GM21528 (cell line): Measurements from ENCODE around the gene SAMM50.

Source experiments
- ATAC-seq: cut with Tn5 transposase; IDR thresholded peaks from one replicate; pipeline ENCODE4 v1.9.1; 2021; ENCODE audit warnings: mild to moderate bottlenecking, moderate library complexity; ENCODE audit not compliant: unreplicated experiment, low FRiP score

The SAMM50 gene

DNA sequence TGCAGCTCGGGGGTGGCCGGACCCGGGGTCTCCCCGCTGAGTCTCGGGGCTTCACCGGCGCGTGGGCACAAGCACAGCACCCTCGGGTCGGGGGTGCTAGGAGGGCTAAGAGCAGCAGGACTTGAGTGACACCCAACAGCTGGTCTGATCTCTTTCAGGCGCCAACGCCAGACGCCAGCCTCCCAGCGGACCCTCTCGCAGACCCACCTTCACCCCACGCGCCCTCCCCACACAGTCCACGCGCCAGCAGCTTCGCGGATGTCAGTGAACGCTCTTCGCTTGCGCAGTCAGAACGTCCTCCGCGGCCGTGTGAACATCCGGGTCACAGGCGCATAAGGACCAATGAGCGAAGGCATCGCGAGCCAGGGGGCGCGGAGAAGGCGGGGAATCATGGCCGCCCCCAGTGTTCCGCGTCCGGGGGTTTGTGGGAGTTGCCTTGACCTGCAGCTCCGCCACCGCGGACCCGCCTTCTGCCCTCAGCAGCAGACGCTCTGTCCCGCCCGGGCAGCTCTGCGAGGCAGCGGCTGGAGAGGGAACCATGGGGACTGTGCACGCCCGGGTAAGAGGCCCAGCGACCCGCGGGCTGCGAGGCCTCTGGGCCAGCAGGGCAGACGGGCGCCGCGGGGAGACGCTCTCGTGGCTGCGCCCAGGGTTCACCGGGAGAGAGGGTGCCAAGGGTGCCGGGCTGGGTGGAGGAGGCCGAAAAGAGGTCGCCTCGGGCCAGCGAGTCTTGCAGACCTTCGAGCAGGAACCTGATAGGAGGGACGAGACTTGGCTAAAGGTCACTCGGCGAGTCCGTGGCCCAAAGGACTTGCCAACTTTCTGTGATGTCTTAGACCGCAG lies at the start of gene SAMM50:
SAMM50 (plus strand) TSS at position 403 of the 843 bp plus-strand sequence; CDS start at position 539, 136 bp downstream.
- ATAC-seq = peak; percentile 89

DNA sequence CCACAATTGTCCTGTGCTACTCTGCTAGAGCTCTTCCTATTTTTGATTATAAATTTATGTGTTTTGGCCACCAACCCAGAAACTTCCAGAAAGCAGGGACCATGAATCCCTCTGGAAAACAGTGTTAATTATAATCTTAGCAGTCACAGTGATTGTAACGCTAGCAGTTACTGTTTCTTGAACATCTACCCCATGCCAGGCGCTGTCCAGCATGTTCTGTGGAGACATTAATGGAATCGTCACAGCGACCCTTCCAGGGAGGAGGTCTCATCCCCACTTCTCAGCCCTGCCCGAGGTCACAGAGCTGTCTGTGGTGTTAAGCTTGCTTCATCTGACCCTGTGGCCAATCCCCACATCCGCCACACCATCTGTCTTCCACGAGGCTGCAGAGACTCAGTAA lies 49.6 kb upstream of the SAMM50 start:
- no peak for ATAC-seq

DNA sequence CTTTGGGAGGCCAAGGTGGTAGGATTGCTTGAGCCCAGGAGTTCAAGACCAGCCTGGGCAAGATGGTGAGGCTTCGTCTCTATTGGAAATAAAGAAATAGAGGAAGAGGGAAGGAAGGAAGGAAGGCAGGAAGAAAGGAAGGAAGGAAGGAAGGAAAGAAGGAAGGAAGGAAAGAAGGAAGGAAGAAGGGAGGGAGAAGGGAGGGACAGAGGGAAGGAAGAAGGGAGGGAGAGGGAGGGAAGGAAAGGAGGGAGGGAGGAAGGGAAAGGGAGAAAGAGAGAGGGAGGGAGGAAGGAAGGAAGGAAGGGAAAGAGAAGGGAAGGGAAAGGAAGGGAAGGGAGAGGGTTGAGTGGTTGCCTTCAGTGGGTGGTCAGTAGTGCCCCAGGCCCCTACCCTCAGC lies 45.5 kb upstream of the SAMM50 start:
- ATAC-seq = no peak

GRCh38 chr22:43910178-43910695 lies 45.0 kb upstream of the SAMM50 start:
- no peak for ATAC-seq

- ATAC-seq = no peak
These were observed 43.9 kb upstream of the SAMM50 start for GRCh38 chr22:43911351-43911750.

- ATAC-seq = no peak
These were observed 37.7 kb upstream of the SAMM50 start for GRCh38 chr22:43917521-43917920.

DNA sequence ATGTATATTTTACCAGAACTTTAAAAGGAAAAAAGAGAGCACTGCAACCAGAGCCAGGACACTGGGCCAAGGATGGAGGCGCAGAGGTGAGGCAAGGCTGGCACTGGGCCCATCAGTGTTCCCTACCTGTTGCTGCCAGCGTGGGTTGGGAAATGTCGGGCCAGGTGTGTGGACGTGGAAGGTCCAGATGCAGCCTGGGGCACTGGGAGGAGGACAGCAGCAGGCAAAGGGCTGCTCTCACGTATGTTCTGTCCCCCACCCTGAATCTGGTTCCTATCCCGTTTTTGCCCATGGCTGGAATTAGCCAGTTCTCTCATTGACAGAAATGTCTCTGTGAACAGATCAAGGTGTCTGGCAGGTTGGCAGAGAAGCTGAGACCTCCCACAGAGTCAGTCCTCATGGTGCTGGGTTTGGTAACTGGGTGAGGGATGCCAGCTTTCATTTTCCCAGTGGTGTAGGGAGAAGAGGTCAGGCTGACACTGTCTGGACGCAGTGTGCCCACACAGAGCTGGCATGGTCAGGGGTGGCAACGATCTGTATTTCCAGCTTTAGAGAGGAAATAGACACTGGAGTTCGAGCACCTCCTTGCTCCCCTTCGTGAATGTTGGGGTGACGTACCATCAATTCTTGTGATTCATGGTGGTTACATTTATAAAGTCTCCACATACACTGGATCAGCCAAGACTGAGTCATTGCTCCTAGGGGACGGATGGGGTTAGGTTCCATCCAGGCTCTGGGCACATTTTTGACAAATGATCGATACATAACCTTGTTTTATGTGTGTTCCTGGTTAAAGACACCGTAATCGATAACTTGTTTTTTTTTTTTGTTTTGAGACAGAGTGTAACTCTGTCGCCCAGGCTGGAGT lies 35.9 kb upstream of the SAMM50 start:
- ATAC-seq = no peak

- no peak for ATAC-seq
These were observed 33.9 kb upstream of the SAMM50 start for GRCh38 chr22:43921370-43921769.

DNA sequence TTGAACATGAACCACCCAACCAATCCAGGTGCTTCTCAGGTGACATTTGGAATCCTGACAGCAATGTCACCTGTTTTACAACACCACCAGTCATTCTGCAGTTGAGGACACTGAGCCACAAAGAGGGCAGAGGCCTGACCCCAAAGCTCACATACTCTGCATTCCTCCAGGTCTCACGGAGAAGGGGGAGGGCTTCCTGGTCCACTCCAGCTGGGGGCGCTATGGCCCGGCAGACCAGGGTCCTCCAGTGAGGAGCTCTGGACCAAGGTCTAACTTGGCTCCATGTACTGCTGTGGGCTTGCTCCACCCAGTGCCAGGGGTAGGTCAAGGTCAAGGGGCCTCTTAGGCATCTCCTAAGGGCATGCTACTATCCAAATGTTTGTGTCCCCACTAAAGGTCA lies 33.1 kb upstream of the SAMM50 start:
- ATAC-seq = no peak

DNA sequence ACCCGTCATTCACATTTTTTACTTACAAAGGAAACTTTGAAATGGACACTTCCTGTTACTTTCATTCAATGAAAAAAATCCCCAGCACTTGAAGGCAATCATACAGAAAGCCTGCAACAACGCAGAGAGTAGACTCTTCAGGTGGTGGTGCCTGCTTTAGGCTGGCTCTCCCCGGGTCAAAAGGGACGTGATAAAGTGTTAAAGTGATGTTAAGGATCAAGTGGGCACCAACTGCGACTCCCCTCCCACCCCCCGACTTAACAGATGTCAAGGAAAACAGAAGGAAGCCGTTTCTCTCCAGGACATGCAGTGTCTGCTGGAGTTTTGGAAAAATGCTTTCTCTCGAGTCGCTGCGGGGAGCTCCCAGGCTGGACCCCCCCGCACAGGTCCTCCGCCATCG lies 32.1 kb upstream of the SAMM50 start:
- no peak for ATAC-seq

DNA sequence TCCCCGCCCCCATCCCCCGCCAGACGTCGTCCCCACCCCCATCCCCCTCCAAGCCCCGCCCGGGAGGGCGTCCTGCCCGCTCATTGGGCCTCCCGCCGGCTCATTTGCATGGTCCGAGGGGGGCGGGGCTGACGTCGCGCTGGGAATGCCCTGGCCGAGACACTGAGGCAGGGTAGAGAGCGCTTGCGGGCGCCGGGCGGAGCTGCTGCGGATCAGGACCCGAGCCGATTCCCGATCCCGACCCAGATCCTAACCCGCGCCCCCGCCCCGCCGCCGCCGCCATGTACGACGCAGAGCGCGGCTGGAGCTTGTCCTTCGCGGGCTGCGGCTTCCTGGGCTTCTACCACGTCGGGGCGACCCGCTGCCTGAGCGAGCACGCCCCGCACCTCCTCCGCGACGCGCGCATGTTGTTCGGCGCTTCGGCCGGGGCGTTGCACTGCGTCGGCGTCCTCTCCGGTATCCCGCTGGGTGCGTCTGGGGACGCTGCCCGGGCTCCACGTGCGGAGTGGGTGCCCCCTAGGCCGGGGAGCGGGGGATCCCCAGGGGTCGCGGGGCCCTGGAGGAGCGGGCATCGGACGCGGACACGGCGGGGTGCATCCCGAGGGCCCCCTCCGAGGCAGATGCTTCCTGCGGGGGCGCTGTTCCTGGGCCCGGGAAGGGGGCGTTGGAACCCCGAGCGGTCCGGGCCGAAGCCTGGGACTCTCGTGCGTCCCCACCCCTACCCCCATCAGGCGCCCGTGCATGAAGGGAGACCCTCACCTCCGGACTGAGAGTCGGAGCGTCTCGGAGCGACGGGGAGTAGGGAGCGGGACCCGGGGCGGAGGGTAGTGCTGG lies 31.4 kb upstream of the SAMM50 start, which contains the start of gene PNPLA3:
PNPLA3 (plus strand) TSS at position 175 of the 834 bp plus-strand sequence; CDS start at position 282, 107 bp downstream.
- no peak for ATAC-seq

GRCh38 chr22:43924877-43925276 lies 30.4 kb upstream of the SAMM50 start:
- no peak for ATAC-seq

- ATAC-seq = no peak
These were observed 29.6 kb upstream of the SAMM50 start for GRCh38 chr22:43925433-43926348.

DNA sequence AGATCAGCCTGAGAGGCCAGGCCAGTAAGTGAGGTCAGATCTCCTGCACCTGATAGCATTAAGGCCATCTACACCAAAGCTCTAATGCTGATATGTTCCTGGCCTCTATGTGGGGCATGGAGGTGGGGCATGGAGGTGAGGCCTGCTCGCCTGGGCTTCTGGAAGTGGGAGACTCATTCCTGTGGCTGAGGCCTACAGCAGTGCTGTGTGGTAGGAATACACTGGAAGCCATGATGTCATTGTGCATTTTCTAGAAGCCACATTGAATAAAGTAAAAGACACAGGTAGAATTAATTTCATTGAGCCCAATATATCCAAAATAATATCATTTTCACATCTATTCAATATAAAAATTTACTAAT lies 28.9 kb upstream of the SAMM50 start:
- no peak for ATAC-seq

GRCh38 chr22:43928468-43928867 lies 26.8 kb upstream of the SAMM50 start:
- ATAC-seq = no peak

DNA sequence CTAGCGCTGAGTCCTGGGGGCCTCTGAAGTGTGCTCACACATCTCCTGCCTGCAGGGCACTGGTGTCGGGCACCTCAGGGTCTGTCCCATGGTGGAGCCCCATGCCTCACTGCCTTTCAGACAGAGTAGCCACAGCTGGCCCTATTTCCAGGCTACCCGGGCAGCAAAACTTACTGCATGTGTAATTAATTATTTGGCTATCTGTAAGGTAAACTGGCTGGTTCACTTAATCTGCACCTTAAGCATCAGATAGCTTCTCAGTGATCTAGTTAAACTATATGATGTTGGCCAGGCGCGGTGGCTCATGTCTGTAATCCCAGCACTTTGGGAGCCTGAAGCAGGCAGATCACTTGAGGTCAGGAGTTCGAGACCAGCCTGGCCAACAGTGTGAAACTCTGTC lies 26.3 kb upstream of the SAMM50 start:
- ATAC-seq = no peak

GRCh38 chr22:43931771-43932170 lies 23.5 kb upstream of the SAMM50 start:
- no peak for ATAC-seq

DNA sequence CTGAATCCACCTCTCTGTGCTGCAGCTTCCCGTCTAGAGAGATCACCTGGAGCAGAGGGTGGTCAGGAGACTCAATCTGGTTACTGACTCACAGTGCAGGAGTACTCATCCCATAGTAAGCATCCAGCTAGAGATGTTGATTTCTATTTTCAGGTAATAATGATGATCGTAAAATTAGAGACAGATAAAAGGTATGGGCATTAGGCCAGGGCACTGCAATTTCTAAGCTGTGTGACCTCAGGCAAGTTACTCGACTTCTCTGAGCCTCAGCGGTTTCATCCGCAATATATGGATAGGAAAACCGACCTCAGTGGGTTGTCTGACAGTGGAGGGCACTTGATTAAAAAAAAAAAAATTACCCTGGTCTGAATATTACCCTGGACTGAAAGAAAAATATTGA lies 13.8 kb upstream of the SAMM50 start:
- no peak for ATAC-seq

- no peak for ATAC-seq
These were observed 10.4 kb upstream of the SAMM50 start for GRCh38 chr22:43944670-43945430.
